HG03066 (cell line): ENCODE results near the gene KCNA10.

Experiments used
- ATAC-seq: cut with Tn5 transposase; IDR thresholded peaks from one replicate; pipeline ENCODE4 v1.9.1; 2021; ENCODE audit warnings: low read depth; ENCODE audit not compliant: unreplicated experiment

Gene KCNA10

GRCh38 chr1:110502402-110503151, 16.4 kb downstream of the KCNA10 start:
- no peak for ATAC-seq

DNA sequence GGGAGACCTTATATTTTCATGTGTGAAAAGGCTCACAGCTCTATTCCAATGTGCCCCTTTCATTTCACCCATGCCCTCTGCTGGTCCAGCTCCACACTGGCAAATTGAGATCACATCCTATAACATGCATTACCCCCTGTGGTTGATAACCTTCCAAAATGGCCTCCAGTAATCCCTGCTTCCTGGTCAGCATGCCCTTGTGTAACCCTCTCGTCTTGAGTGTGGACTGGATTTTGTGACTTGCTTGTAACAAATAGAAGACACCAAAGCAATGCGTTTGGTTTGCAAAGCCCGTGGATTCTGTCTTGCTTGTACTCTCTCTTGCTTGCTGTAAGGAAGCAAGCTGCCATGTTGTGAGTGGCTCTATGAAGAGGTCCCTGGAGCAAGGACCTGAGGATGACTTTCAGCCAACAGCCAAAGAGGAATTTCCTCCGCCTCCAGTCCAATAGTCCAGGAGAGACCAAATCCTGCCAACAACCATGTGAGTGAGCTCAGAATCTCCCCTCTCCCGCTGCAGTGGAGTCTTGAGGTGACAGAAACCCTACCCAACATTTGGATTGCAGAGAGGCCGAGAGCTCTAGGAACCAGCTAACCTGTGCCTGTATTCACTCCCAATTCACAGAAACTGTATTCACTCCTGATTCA, 17.4 kb downstream of the KCNA10 start:
- ATAC-seq = no peak

GRCh38 chr1:110498270-110498669, 20.7 kb downstream of the KCNA10 start:
- ATAC-seq = no peak

DNA sequence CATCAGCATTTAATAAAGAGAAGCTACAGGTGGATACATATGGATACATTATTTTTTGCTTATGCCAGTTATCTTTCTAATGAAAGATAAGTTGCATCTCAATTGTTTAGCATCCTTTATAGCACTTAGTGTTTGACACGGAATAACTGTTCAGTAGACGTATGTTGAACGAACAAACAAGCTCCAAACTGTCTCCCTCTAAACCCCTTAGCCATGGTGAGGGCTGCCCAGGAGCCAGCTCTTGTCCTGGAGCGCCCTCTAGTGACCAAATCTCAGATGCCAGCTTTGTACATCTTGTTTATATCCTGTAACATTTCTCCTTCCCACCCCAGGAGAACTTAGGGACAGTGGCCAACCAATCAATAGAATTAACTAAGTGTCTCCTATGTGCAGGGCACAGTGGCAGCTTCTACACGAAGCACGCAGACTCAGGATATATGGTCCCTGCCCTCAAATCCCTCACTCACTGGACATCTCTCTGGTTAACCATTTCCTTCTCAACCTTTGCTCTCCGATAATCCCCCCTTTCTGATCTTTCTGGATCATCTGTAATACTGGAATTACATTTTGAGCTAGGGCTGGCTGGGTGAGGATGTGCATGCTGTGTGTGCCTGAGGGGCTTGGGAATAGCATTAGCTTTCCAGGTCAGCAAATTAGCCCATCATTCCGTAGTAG, 22.9 kb downstream of the KCNA10 start:
- no peak for ATAC-seq

GRCh38 chr1:110494522-110495406, 24.2 kb downstream of the KCNA10 start:
- no peak for ATAC-seq

- ATAC-seq = no peak
Measured at GRCh38 chr1:110494036-110494435, 24.9 kb downstream of the KCNA10 start.

DNA sequence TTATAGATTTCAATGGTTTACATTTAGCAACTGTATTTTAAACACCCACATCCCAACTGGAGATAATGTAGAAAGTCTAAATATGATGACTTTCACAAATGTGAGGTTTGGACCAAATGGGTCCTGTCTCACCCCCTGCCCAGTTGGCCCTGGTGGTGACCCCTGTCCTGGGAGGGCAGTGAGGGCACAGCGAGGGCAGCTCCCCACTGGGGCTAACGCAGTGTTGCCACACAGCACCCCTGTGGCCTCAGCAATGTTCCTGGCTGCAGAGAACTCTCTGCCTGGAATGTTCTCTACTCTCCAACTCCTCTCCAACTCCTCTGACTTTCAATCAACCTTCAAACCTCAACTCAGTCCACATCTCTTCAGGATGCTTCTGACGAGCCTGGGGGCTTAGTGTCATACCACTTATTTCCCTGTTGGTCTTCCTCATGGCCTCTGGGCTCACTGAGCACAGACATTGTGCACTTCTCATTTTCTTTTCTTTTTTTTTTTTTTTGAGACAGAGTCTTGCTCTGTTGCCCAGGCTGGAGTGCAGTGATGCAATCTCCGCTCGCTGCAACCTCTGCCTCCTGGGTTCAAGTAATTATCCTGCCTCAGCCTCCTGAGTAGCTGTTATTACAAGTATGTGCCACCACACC, 25.8 kb downstream of the KCNA10 start:
- ATAC-seq = no peak

DNA sequence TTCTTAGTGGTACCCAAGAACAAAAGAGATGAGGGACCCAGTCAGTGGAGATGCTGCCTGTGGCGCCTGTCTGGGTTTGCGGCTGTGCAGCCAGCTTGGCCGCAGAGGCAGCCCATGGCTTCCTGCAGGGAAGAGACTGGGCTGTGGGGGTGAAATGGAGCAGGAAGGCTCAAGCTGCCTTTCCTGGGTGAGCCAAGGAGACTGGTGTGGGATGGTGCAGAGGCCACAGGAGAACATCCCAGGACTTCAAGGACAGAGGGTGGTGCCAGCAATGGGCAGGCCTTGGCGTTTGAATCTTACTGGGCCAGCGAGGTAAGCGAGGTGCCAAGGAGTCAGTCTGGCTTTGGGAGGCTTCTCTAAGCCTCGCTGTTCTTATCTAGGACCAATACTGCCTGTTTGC, 26.4 kb downstream of the KCNA10 start:
- no peak for ATAC-seq

GRCh38 chr1:110490791-110491451, 28.1 kb downstream of the KCNA10 start:
- no peak for ATAC-seq

GRCh38 chr1:110489973-110490542, 28.9 kb downstream of the KCNA10 start:
- ATAC-seq = no peak

- no peak for ATAC-seq
Measured at GRCh38 chr1:110489406-110489805, 29.6 kb downstream of the KCNA10 start.

DNA sequence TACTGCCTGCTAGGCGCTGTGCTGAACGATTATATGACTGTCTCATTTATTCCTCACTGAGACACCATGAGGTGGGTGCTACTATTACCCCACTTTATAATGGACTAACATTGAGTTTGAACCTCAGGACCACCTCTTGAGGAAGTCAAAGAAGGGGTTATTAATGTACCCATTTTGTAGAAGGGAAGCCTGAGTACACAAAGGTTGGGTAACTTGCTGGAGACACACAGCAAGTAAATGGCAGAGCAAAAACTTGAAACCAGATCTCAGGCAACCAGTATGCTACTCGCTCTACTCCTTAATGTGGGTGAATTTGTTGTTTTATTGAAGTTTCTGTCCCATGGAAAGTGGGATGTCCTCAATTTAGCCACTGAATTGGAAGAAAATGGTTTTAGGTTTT, 30.1 kb downstream of the KCNA10 start:
- ATAC-seq = no peak

DNA sequence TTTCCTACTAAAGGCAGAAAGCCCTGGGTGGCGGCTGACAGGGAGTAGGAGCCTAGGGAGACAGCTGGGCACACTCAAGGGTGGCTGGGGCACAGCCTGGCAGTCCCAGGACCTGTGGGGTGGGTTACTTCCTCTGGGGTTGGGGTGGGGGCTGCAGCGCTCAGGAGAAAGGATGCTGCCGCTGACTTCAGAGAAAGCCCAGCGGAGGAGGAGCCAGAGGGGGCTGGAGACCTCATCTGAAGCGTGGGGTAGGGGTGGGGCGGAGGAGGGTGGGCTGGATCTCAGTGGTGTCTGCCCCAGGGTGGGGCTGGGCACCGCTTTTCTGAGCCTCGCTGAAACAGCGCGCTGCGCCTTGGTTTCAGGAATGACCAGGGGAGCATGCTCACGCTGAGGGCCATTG, 30.8 kb downstream of the KCNA10 start:
- no peak for ATAC-seq

- no peak for ATAC-seq
Measured at GRCh38 chr1:110487726-110488125, 31.2 kb downstream of the KCNA10 start.

DNA sequence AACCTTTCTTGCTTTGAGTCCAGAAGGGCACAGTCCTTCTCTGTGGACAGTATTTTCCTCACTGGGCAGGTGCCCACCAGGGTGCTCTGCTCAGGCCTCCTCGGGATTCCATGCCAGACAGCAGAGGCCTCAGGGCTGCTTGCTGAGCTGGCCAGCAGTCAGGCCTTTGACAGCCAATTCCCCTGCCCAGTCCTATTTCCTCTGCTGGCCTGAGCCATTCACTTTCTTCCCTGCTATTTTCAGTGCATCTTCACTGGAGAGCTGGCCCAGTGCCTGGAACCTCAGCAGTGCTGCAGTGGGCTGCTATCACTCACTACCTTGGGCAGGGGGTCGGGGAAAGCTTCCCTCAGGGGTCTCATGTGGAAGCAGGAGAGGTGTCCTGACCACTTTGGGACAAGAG, 33.2 kb downstream of the KCNA10 start:
- no peak for ATAC-seq

- no peak for ATAC-seq
Measured at GRCh38 chr1:110484801-110485200, 34.2 kb downstream of the KCNA10 start.

DNA sequence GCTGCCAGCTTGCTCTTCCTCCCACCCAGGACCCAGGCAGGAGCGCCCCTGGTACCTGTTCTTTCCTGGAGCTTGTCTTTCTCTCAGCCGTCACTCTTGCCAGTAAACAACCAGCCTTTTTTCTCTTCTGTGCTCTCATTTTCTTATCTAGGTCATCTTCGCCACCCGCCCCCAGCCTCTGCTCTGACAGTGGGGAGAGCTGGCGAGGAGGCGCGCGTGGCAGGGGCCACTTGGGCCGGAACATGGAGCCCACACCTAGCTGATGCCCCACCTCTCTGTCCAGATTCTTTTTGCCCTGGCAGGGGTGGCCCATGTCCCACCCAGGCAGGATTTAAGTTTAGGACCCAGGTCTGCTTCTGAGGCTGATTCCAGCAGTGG, 35.7 kb downstream of the KCNA10 start:
- ATAC-seq = no peak

DNA sequence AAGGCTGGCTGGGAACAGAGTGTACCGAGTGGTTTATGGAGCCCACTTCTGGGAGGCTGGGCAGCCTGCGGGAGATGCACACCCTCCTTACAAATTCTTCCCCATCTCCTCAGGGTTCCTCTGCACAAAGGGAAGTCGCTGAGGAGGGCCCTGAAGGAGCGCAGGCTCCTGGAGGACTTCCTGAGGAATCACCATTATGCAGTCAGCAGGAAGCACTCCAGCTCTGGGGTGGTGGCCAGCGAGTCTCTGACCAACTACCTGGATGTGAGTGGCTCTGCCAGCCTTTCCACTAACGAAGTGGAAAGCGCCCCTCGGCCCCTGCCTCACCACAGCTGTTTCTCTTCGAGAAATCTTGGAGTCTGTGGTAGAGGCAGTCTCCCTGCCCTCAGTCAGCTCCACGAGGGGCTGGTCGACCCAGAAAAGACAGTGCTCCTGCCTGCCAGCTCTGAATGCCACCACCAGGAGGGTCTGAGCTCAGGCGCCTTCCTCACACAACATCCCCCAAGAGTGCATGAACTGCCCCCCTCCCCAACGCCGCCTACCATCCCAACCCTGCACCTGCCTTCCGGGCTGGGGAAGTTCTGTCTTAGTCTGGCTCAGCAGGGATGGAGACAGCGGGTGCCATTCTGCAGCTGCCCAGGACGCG, 36.2 kb downstream of the KCNA10 start:
- no peak for ATAC-seq
